Tibial nerve (tissue), 4 donors: ENCODE results near the gene PRKCG. TPM values are rescaled to one million over a fixed set of nuclear protein-coding genes. Genes with fewer than 3 reads are reported as not detected.
"Not testable (repeated sequence)": the region's sequence is repeated elsewhere in the genome, so short reads cannot be mapped to it uniquely, and the experiment has no call there.

Experiments
- DNase-seq, 2 donors: peaks; one replicate each; pipeline ENCODE4 v3.0.0-alpha.2; 2019; ENCODE audit warnings: low spot score in 2 of 2
- H3K27ac ChIP-seq, 4 donors: fragments of 200-600 bp; sonication (generic) in 3 of 4; one replicate each; pipeline ENCODE4 v1.5.1; 2017 to 2019; ENCODE audit warnings: mild to moderate bottlenecking in 1 of 4
- H3K27me3 ChIP-seq, 2 donors: fragments of 200-600 bp; sonication (generic) in 1 of 2; one replicate each; pipeline versions ENCODE4 v1.5.1 to v1.6.0; 2017 to 2019
- H3K36me3 ChIP-seq, 3 donors: fragments of 200-600 bp; sonication (generic); one replicate each; pipeline ENCODE4 v1.5.1; 2018 to 2019
- H3K4me1 ChIP-seq, 4 donors: fragments of 200-600 bp; sonication (generic) in 3 of 4; one replicate each; pipeline ENCODE4 v1.5.1; 2017 to 2019
- H3K4me3 ChIP-seq, 4 donors: fragments of 200-600 bp; sonication (generic) in 3 of 4; one replicate each; pipeline ENCODE4 v1.5.1; 2017 to 2019; ENCODE audit warnings: mild to moderate bottlenecking in 1 of 4, moderate library complexity in 1 of 4
- H3K9me3 ChIP-seq, 4 donors: fragments of 200-600 bp; sonication (generic) in 3 of 4; one replicate each; pipeline ENCODE4 v1.5.1; 2017 to 2019
- EP300 ChIP-seq, 2 donors: sonication (generic); formaldehyde crosslinking; IDR thresholded peaks; one replicate each; pipeline ENCODE4 v1.6.1; 2017; ENCODE audit warnings: antibody characterized with exemption in 2 of 2, mild to moderate bottlenecking in 1 of 2
- POLR2A ChIP-seq, 2 donors: fragments of 450-650 bp; IDR thresholded peaks; one replicate each; pipeline ENCODE4 v1.6.1; 2017; ENCODE audit warnings: antibody characterized with exemption in 2 of 2, mild to moderate bottlenecking in 2 of 2, moderate library complexity in 2 of 2
- WGBS, 2 donors: methylation state at CpG; one replicate each; pipeline ENCODE4 v1.1.5; 2018; 5-methylcytosine and 5-hydroxymethylcytosine counted together
- total RNA-seq, 4 donors: library from RNA; depleted of rRNA; stranded (reverse); fragments of >200 nt; gene quantifications; one replicate each; pipeline ENCODE4 v1.1.0, GENCODE V29; 2016
- TF ChIP-seq, protein P1 (sequence below), 5 experiments: fragments of 200-600 bp in 3 of 5; fragments of 450-650 bp in 2 of 5; sonication (generic) in 3 of 5; IDR thresholded peaks; one replicate each; pipeline ENCODE4 v1.5.1; 2016 to 2019; ENCODE audit warnings: antibody characterized with exemption in 5 of 5, mild to moderate bottlenecking in 3 of 5, moderate library complexity in 2 of 5

The PRKCG gene
- not detected for total RNA-seq

DNA sequence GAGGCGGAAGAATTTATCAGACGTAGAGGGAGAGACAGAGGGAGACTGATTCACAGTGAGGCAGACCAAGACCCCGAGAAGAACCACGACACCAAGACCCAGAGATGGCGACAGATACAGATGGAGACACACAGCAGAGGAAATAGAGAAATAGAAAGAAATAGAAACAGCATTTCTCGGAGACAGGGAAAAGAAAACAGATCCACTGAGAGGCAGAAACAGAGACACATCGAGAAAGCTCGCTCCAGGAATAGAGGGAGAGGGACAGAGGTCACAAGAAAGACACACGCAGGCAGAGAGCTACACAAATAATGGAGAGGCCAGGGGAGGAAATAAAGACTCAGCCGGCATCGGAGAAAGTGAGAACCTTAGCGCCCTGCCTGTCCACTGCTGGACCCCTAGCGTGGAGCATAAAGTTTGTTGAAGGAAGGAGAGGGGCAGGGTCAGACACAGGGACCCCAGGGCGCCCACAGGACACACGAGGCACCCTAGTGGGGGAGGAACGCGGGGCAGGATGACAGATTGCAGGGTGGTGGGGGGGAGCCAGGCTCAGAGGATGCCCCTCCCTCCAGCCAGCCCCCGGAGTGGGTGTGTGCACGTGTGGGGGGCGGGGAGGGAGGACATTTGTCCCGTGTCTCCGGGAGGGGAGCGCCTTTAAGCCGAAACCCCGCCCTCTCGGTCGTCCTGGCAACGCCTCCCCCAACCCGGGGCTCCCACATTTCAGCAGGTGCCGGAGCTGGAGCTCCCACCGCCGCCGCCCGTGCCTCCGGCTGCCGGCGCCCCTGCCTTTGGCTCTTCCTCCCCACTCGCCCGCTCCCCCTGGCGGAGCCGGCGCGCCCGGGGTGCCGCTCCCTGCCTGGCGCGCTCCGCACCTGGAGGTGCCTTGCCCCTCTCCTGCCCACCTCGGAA, at the start of gene PRKCG:
TSS of gene PRKCG (plus strand) at position 716 of the 909 bp plus-strand sequence. CDS start 298 bp downstream, outside the sequence.
- Histone ChIP-seq H3K4me3 (peak within 1 kb of the TSS in 1 of 4 donors; percentile 38), H3K36me3 (peaks cover 0 to 3% (median 0%) of the 10 kb centered on the region in 3 donors), H3K9me3 (no peaks in the 10 kb centered on the region), H3K27me3 (peaks cover 3 to 80% of the 10 kb centered on the region in 2 donors), H3K27ac (no peak within 1 kb of the TSS), H3K4me1 (peaks cover 0 to 45% (median 12%) of the 10 kb centered on the region in 4 donors)
- TF ChIP-seq POLR2A (IDR thresholded peaks at IDR 0.05) (no peak), EP300 (IDR thresholded peaks at IDR 0.05) (no peak)
- TF ChIP-seq, protein P1, sequence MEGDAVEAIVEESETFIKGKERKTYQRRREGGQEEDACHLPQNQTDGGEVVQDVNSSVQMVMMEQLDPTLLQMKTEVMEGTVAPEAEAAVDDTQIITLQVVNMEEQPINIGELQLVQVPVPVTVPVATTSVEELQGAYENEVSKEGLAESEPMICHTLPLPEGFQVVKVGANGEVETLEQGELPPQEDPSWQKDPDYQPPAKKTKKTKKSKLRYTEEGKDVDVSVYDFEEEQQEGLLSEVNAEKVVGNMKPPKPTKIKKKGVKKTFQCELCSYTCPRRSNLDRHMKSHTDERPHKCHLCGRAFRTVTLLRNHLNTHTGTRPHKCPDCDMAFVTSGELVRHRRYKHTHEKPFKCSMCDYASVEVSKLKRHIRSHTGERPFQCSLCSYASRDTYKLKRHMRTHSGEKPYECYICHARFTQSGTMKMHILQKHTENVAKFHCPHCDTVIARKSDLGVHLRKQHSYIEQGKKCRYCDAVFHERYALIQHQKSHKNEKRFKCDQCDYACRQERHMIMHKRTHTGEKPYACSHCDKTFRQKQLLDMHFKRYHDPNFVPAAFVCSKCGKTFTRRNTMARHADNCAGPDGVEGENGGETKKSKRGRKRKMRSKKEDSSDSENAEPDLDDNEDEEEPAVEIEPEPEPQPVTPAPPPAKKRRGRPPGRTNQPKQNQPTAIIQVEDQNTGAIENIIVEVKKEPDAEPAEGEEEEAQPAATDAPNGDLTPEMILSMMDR (IDR thresholded peaks at IDR 0.05) = peak; percentile 31 to 49 (median 42)
- 2 to 3% methylated on average over 34 to 48 of the region's 49 CpGs for WGBS, 2 donors
- DNase-seq = no peak

DNA sequence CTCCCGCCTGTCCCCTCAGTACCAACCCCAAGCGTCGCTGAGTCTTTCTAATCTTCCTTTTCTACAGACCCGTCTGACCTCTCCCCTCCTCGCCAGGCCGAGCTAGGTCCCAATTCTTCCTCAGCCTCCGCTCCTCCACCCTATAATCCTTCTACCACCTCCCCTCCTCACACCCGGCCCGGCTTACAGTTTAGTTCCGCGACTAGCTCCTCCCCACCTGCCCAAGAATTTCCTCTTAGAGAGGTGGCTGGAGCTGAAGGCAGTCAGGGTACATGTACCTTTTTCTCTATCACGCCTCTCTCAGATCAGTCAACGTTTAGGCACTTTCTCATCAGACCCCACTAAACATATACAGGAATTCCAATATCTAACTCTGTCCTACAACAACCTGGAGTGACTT, 49.1 kb upstream of the PRKCG start:
- not testable (repeated sequence) for DNase-seq, H3K27ac ChIP-seq, H3K36me3 ChIP-seq, H3K27me3 ChIP-seq, H3K9me3 ChIP-seq, H3K4me1 ChIP-seq, H3K4me3 ChIP-seq
- 28 to 30% methylated on average over 13 of the region's 13 CpGs for WGBS, 2 donors

DNA sequence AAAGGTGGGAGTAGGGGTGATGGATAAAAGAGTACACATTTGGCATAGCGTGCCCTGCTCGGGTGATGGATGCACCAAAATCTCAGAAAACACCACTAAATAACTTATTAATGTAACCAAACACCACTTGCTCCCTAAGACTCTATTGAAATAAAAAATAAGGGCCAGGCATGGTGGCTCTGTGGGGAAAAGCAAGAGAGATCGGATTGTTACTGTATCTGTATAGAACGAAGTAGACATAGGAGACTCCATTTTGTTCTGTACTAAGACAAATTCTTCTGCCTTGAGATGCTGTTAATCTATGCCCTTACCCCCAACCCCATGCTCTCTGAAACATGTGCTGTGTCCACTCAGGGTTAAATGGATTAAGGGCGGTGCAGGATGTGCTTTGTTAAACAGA, 43.6 kb upstream of the PRKCG start:
- WGBS, 2 donors = 67 to 81% methylated on average over 4 to 5 of the region's 5 CpGs
- not testable (repeated sequence) for H3K36me3 ChIP-seq, DNase-seq, H3K4me3 ChIP-seq, H3K27me3 ChIP-seq, H3K9me3 ChIP-seq, H3K27ac ChIP-seq
- peaks cover 0 to 11% (median 5%) of the 10 kb centered on the region in 4 donors for H3K4me1 ChIP-seq

DNA sequence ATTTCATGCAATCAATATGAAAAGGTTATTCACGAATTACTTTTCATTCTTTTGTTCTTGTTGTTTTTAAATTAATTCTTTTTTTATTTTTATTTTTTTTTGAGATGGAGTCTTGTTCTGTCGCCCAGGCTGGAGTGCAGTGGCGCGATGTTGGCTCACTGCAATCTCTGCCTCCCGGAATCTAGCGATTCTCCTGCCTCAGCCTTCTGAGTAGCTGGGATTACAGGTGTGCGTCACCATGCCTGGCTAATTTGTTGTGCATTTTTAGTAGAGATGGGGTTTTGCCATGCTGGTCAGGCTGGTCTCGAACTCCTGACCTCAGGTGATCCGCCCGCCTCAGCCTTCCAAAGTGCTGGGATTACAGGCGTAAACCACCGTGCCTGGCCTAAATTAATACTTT, 41.8 kb upstream of the PRKCG start:
- H3K27me3 ChIP-seq, H3K4me3 ChIP-seq, H3K27ac ChIP-seq, H3K36me3 ChIP-seq, DNase-seq, H3K9me3 ChIP-seq: not testable (repeated sequence)
- WGBS, 2 donors = 93 to 94% methylated on average over 11 to 12 of the region's 12 CpGs
- H3K4me1 ChIP-seq = peaks cover 0 to 11% (median 5%) of the 10 kb centered on the region in 4 donors

DNA sequence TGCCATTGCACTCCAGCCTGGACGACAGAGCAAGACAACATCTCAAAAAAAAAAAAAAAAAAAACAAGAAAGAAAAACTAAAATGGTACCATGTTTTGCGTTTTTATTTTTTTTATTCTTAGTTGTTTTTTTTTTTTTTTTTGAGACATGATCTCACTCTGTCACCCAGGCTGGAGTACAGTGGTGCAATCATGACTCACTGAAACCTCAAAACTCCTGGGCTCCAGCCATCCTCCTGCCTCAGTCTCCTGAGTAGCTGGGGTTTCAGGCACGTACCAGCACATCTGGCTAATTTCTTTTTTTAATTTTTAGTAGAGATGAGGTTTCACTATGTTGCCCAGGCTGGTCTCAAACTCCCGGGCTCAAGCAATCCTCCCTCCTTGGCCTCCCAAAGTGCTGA, 41.1 kb upstream of the PRKCG start:
- H3K36me3 ChIP-seq, H3K4me3 ChIP-seq, H3K27ac ChIP-seq, DNase-seq, H3K9me3 ChIP-seq, H3K27me3 ChIP-seq: not testable (repeated sequence)
- 75 to 82% methylated on average over 4 of the region's 4 CpGs for WGBS, 2 donors
- peaks cover 0 to 11% (median 5%) of the 10 kb centered on the region in 4 donors for H3K4me1 ChIP-seq

DNA sequence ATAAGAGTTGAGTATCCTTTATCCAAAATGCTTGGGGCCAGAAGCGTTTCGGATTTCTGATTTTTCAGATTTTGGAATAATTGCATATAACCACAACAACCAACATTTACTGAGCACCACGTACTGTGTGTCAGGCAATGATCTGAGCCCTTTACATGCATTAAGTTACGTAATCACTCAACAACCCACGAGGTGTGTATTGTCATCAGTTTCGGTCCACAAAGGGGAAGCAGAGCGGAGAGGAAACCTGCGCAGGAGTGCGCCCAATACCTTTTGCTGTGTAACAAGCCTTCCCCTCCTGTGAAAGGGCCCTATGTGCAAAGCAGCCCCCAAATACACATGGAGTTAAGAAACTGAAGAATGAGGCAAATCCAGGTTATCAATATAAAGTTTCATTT, 37.1 kb upstream of the PRKCG start:
- H3K27ac ChIP-seq = no peak overlapping the region
- peaks cover 0 to 3% of the 10 kb centered on the region in 2 donors for H3K27me3 ChIP-seq
- 86 to 91% methylated on average over 9 of the region's 9 CpGs for WGBS, 2 donors
- no peak overlapping the region for H3K4me3 ChIP-seq
- no peak for DNase-seq
- no peaks in the 10 kb centered on the region for H3K36me3 ChIP-seq
- TF ChIP-seq EP300 (IDR thresholded peaks at IDR 0.05) = no peak
- TF ChIP-seq, protein P1 (IDR thresholded peaks at IDR 0.05) = no peak
- no peak for TF ChIP-seq POLR2A (IDR thresholded peaks at IDR 0.05)
- H3K9me3 ChIP-seq = no peaks in the 10 kb centered on the region
- H3K4me1 ChIP-seq = peaks cover 0 to 15% (median 5%) of the 10 kb centered on the region in 4 donors

DNA sequence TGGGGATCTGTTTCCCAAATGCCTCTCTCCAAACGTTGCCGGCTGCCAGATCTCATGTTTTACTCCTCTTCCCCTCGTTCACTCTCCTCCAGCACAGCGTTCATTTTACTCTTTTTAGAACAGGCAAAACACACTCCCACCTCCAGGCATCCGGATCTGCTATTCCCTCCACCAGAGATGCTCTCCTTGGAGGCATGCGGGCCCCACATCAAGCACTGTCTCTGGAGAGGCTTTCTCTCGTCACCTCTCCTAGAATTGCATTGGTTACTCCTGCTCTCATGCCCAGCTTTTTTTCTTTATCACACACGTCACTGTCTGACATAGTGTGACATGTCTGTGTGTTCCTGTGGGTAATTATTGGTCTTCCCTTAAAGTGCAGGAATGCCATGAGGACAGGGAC, 34.4 kb upstream of the PRKCG start:
- Histone ChIP-seq H3K9me3 (no peaks in the 10 kb centered on the region), H3K36me3 (no peaks in the 10 kb centered on the region), H3K4me3 (no peak overlapping the region), H3K4me1 (peaks cover 0 to 4% (median 0%) of the 10 kb centered on the region in 4 donors), H3K27me3 (peaks cover 0 to 7% of the 10 kb centered on the region in 2 donors), H3K27ac (no peak overlapping the region)
- no peak for DNase-seq
- WGBS, 2 donors = 58 to 59% methylated on average over 8 of the region's 8 CpGs
- TF ChIP-seq EP300 (IDR thresholded peaks at IDR 0.05) (no peak), POLR2A (IDR thresholded peaks at IDR 0.05) (no peak)
- TF ChIP-seq, protein P1 (IDR thresholded peaks at IDR 0.05) = no peak
